Trophoblast cell (in vitro differentiated cells and primary cell): ENCODE data around the gene CBL.

ENCODE experiments used
- DNase-seq, 2 donors: peaks; one replicate each; pipeline ENCODE4 v3.0.0-alpha.2; 2016
- H2AFZ ChIP-seq: 2 replicates; pipeline ENCODE4 v1.6.1; 2013; ENCODE audit warnings: low read length, moderate library complexity, mild to moderate bottlenecking; ENCODE audit not compliant: insufficient read depth, poor library complexity
- H2AK5ac ChIP-seq: 2 replicates; pipeline ENCODE4 v1.6.1; 2013; ENCODE audit warnings: mild to moderate bottlenecking, low read length
- H2BK120ac ChIP-seq: 2 replicates; pipeline ENCODE4 v1.6.1; 2013; ENCODE audit warnings: low read length, mild to moderate bottlenecking, moderate library complexity; ENCODE audit not compliant: insufficient read depth, poor library complexity
- H2BK12ac ChIP-seq: 2 replicates; pipeline ENCODE4 v1.6.1; 2013; ENCODE audit warnings: mild to moderate bottlenecking, low read length, moderate library complexity
- H2BK5ac ChIP-seq: 2 replicates; pipeline ENCODE4 v1.6.1; 2013; ENCODE audit warnings: low read length, low read depth, moderate library complexity, mild to moderate bottlenecking; ENCODE audit not compliant: poor library complexity
- H3K14ac ChIP-seq: 2 replicates; pipeline ENCODE4 v1.6.1; 2013; ENCODE audit warnings: mild to moderate bottlenecking, low read length
- H3K18ac ChIP-seq: 2 replicates; pipeline ENCODE4 v1.6.1; 2013; ENCODE audit warnings: mild to moderate bottlenecking, low read length
- H3K23ac ChIP-seq: 2 replicates; pipeline ENCODE4 v1.6.1; 2013; ENCODE audit warnings: low read length
- H3K27ac ChIP-seq: 2 replicates; pipeline ENCODE4 v1.5.1; 2013; ENCODE audit warnings: low read depth, mild to moderate bottlenecking, inconsistent platforms, low read length, moderate library complexity
- H3K27me3 ChIP-seq: 2 replicates; pipeline ENCODE4 v1.6.1; 2013; ENCODE audit warnings: inconsistent platforms, mild to moderate bottlenecking, low read length, moderate library complexity; ENCODE audit not compliant: insufficient read depth
- H3K36me3 ChIP-seq, 2 experiments: 1 replicate in 1 of 2; 2 replicates in 1 of 2; pipeline ENCODE4 v1.6.1; 2013; ENCODE audit warnings: low read length in 2 of 2, mild to moderate bottlenecking in 2 of 2, moderate library complexity in 1 of 2; ENCODE audit not compliant: insufficient read depth in 2 of 2, control insufficient read depth in 1 of 2
- H3K4ac ChIP-seq: 2 replicates; pipeline ENCODE4 v1.6.1; 2013; ENCODE audit warnings: low read depth, mild to moderate bottlenecking, low read length, moderate library complexity
- H3K4me1 ChIP-seq, 2 experiments: 1 replicate in 1 of 2; 2 replicates in 1 of 2; pipeline ENCODE4 v1.6.1; 2013; ENCODE audit warnings: low read length in 2 of 2, mild to moderate bottlenecking in 2 of 2, moderate library complexity in 1 of 2; ENCODE audit not compliant: insufficient read depth in 2 of 2, control insufficient read depth in 1 of 2
- H3K4me2 ChIP-seq: 2 replicates; pipeline ENCODE4 v1.6.1; 2013; ENCODE audit warnings: inconsistent platforms, mild to moderate bottlenecking, low read length, moderate library complexity
- H3K4me3 ChIP-seq: 2 replicates; pipeline ENCODE4 v1.5.1; 2013; ENCODE audit warnings: mild to moderate bottlenecking, low read depth, low read length, inconsistent platforms
- H3K79me1 ChIP-seq: one replicate; pipeline ENCODE4 v1.6.1; 2013; ENCODE audit warnings: low read length
- H3K79me2 ChIP-seq: 2 replicates; pipeline ENCODE4 v1.6.1; 2013; ENCODE audit warnings: low read length, mild to moderate bottlenecking; ENCODE audit not compliant: control insufficient read depth, insufficient read depth, poor library complexity
- H3K9ac ChIP-seq: 2 replicates; pipeline ENCODE4 v1.6.1; 2013; ENCODE audit warnings: mild to moderate bottlenecking, low read length
- H3K9me3 ChIP-seq: 2 replicates; pipeline ENCODE4 v1.6.1; 2013; ENCODE audit warnings: low read depth, mild to moderate bottlenecking, control low read depth, inconsistent platforms, low read length; ENCODE audit not compliant: insufficient read depth
- H4K12ac ChIP-seq: 2 replicates; pipeline ENCODE4 v1.6.1; 2013; ENCODE audit warnings: low read depth, mild to moderate bottlenecking, low read length, moderate library complexity
- H4K8ac ChIP-seq: 2 replicates; pipeline ENCODE4 v1.6.1; 2013; ENCODE audit warnings: low read depth, mild to moderate bottlenecking, low read length, moderate library complexity
- H4K91ac ChIP-seq: one replicate; pipeline ENCODE4 v1.6.1; 2013; ENCODE audit warnings: low read depth, mild to moderate bottlenecking, low read length, moderate library complexity
- WGBS: extraction: QIAGEN DNeasy Blood & Tissue Kit; methylation state at CpG from one replicate; pipeline ENCODE4 v1.1.7; 2013; ENCODE audit warnings: missing lambda C conversion rate; ENCODE audit not compliant: insufficient read length, insufficient coverage; ENCODE audit errors: extremely low coverage; 5-methylcytosine and 5-hydroxymethylcytosine counted together

CBL gene

GRCh38 chr11:119173453-119173852, 32.7 kb upstream of the CBL start:
- no peak overlapping the region for H3K27ac ChIP-seq
- H2BK12ac ChIP-seq = no peak overlapping the region
- H2AK5ac ChIP-seq = no peak overlapping the region
- H3K36me3 ChIP-seq = peaks cover 0 to 4% of the 10 kb centered on the region in 2 experiments
- no peak overlapping the region for H3K18ac ChIP-seq
- DNase-seq = no peak
- H3K4ac ChIP-seq = no peak overlapping the region
- no CpG with 5 or more reads among the region's 21 CpGs for WGBS
- H2BK120ac ChIP-seq = no peak overlapping the region
- H3K4me1 ChIP-seq = peaks cover 4 to 10% of the 10 kb centered on the region in 2 experiments
- no peak overlapping the region for H3K23ac ChIP-seq
- no peak overlapping the region for H2BK5ac ChIP-seq
- no peaks in the 10 kb centered on the region for H3K9me3 ChIP-seq
- H3K27me3 ChIP-seq = no peaks in the 10 kb centered on the region
- no peak overlapping the region for H3K4me3 ChIP-seq
- no peak overlapping the region for H2AFZ ChIP-seq
- H3K79me2 ChIP-seq = peaks cover 5% of the 10 kb centered on the region
- no peak overlapping the region for H3K9ac ChIP-seq
- H3K14ac ChIP-seq = no peak overlapping the region
- no peak overlapping the region for H4K91ac ChIP-seq
- no peak overlapping the region for H4K8ac ChIP-seq
- H4K12ac ChIP-seq = no peak overlapping the region
- H3K4me2 ChIP-seq = no peak overlapping the region
- peaks cover 8% of the 10 kb centered on the region for H3K79me1 ChIP-seq

- Histone ChIP-seq H3K79me1 (no peaks in the 10 kb centered on the region), H3K9me3 (no peaks in the 10 kb centered on the region), H2AFZ (no peak overlapping the region), H3K4ac (no peak overlapping the region), H2BK5ac (no peak overlapping the region), H4K91ac (no peak overlapping the region), H3K79me2 (no peaks in the 10 kb centered on the region), H3K18ac (no peak overlapping the region), H3K27me3 (no peaks in the 10 kb centered on the region), H3K4me2 (no peak overlapping the region), H3K9ac (no peak overlapping the region), H3K23ac (no peak overlapping the region), H2BK120ac (no peak overlapping the region), H3K4me1 (peaks cover 0 to 2% of the 10 kb centered on the region in 2 experiments), H3K4me3 (no peak overlapping the region), H3K27ac (no peak overlapping the region), H2BK12ac (no peak overlapping the region), H3K36me3 (peaks cover 0 to 4% of the 10 kb centered on the region in 2 experiments), H3K14ac (no peak overlapping the region), H4K8ac (no peak overlapping the region), H4K12ac (no peak overlapping the region), H2AK5ac (no peak overlapping the region)
- no peak for DNase-seq
- no CpG with 5 or more reads among the region's 6 CpGs for WGBS
These were observed 30.6 kb upstream of the CBL start for GRCh38 chr11:119175493-119176077.

DNA sequence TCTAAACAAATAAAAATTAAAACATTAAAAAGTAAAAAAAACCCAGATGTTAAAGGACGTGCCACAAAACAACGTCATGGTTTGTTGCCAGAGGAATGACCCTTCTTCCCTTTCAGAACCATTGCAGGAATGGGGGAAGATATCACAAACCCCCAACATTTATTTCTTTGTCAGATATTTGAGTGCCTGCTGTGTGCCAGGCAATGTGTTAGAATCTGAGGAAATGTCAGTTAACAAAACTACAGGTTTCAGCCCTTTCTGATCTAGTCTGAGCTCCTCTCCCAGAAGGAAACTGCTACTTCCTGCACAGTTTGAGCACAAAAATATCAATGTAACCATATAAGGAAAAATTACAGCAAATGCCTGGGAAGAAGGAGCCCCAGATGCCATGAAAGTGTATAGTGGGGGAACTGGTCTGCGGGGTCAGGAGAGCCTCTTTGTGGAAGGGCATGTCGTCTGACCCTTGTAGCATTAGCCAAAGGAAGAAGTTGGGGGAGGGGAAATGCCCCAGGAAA, 27.9 kb upstream of the CBL start:
- peaks cover 0 to 4% of the 10 kb centered on the region in 2 experiments for H3K36me3 ChIP-seq
- H3K27me3 ChIP-seq = no peaks in the 10 kb centered on the region
- no peak overlapping the region for H3K4me2 ChIP-seq
- DNase-seq = no peak
- peaks cover 4% of the 10 kb centered on the region for H3K9me3 ChIP-seq
- no peaks in the 10 kb centered on the region for H3K79me2 ChIP-seq
- H2BK5ac ChIP-seq = no peak overlapping the region
- H3K23ac ChIP-seq = no peak overlapping the region
- H4K8ac ChIP-seq = no peak overlapping the region
- no peak overlapping the region for H3K4ac ChIP-seq
- no peak overlapping the region for H2BK12ac ChIP-seq
- no peak overlapping the region for H3K18ac ChIP-seq
- no peak overlapping the region for H3K14ac ChIP-seq
- no peaks in the 10 kb centered on the region for H3K79me1 ChIP-seq
- H3K9ac ChIP-seq = no peak overlapping the region
- no peak overlapping the region for H2AK5ac ChIP-seq
- no peak overlapping the region for H4K91ac ChIP-seq
- H3K4me1 ChIP-seq = peaks cover 0 to 2% of the 10 kb centered on the region in 2 experiments
- no peak overlapping the region for H4K12ac ChIP-seq
- no CpG with 5 or more reads among the region's 4 CpGs for WGBS
- no peak overlapping the region for H3K27ac ChIP-seq
- H3K4me3 ChIP-seq = no peak overlapping the region
- H2BK120ac ChIP-seq = no peak overlapping the region
- H2AFZ ChIP-seq = no peak overlapping the region

DNA sequence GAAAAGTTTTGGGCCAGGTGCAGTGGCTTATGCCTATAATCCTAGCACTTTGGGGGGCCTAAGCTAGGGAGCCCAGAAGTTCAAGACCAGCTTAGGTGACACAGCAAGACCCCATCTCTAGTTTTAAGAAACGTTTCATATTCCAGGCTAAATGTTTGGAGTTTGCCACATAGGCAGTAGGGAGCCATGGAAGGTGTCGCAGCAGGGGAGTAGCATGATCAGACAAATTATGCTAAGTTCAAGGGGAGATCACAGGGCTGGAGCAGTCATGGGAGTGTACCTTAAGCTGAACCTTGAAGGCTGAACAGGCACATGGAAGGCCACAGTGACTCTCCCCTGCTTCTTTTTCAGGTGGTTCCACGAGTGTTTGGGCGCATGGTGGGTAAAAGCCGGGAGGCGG, 26.8 kb upstream of the CBL start:
- Histone ChIP-seq H2AK5ac (no peak overlapping the region), H3K27me3 (no peaks in the 10 kb centered on the region), H4K12ac (no peak overlapping the region), H2BK5ac (no peak overlapping the region), H3K14ac (no peak overlapping the region), H2BK120ac (no peak overlapping the region), H2BK12ac (no peak overlapping the region), H3K4me3 (no peak overlapping the region), H3K4me2 (no peak overlapping the region), H2AFZ (no peak overlapping the region), H3K4ac (no peak overlapping the region), H3K36me3 (peaks cover 0 to 4% of the 10 kb centered on the region in 2 experiments), H4K8ac (no peak overlapping the region), H3K27ac (no peak overlapping the region), H3K79me1 (no peaks in the 10 kb centered on the region), H3K4me1 (peaks cover 0 to 2% of the 10 kb centered on the region in 2 experiments), H3K9ac (no peak overlapping the region), H3K18ac (no peak overlapping the region), H4K91ac (no peak overlapping the region), H3K79me2 (no peaks in the 10 kb centered on the region), H3K23ac (no peak overlapping the region), H3K9me3 (peaks cover 4% of the 10 kb centered on the region)
- DNase-seq = no peak
- WGBS = no CpG with 5 or more reads among the region's 6 CpGs
